Endothelial cell of umbilical vein (primary cell): ENCODE measurements around the gene CFAP46. TPM values are rescaled to one million over a fixed set of nuclear protein-coding genes. Genes with fewer than 3 reads are reported as not detected.

Experiments used
- BruUV-seq: library from RNA; stranded (reverse); fragments of 400-500 nt; replicated peaks from 2 replicates; lab custom pipeline; 2021; lab: Mats Ljungman, UMichigan
- CTCF ChIA-PET: fragments of 300-600, 350-600 bp; sonication (Branson Sonifier 250); formaldehyde crosslinking; loops from one replicate; lab custom pipeline; 2021; ENCODE audit warnings: antibody characterized with exemption, inconsistent platforms; lab: Charles Lee
- POLR2A ChIA-PET: fragments of 300-600, 350-600 bp; sonication (Branson Sonifier 250); formaldehyde crosslinking; loops from one replicate; lab custom pipeline; 2021; ENCODE audit warnings: antibody characterized with exemption, inconsistent platforms; lab: Charles Lee
- DNase-seq: peaks from one replicate; pipeline ENCODE4 v3.0.0-alpha.2; 2011; ENCODE audit warnings: low read depth, low spot score
- FAIRE-seq: peaks from 2 replicates; lab custom pipeline; 2011; peaks lifted over from hg19 to GRCh38; lab: Jason Lieb, UNC
- H2AFZ ChIP-seq: 2 replicates; pipeline ENCODE4 v1.6.0; 2012; ENCODE audit warnings: low read depth, low read length, control low read depth, inconsistent platforms
- H3K27ac ChIP-seq: 2 replicates; pipeline ENCODE4 v1.5.1; 2011; ENCODE audit warnings: low read depth, mild to moderate bottlenecking, control low read depth, low read length, moderate library complexity; ENCODE audit not compliant: insufficient read depth
- H3K27me3 ChIP-seq, 2 experiments: 2 replicates each; pipeline versions ENCODE4 v1.6.0 to v1.6.1; 2011; ENCODE audit warnings: low read length in 2 of 2, mixed read lengths in 1 of 2; ENCODE audit not compliant: control insufficient read depth in 2 of 2, insufficient read depth in 2 of 2
- H3K36me3 ChIP-seq, 2 experiments: 2 replicates in 1 of 2; 3 replicates in 1 of 2; pipeline ENCODE4 v1.5.1; 2011; ENCODE audit warnings: low read length in 2 of 2, mild to moderate bottlenecking in 1 of 2, moderate library complexity in 1 of 2; ENCODE audit not compliant: control insufficient read depth in 2 of 2, insufficient read depth in 2 of 2; ENCODE audit errors: extremely low read depth in 1 of 2
- H3K4me1 ChIP-seq: 3 replicates; pipeline ENCODE4 v1.5.1; 2011; ENCODE audit warnings: mild to moderate bottlenecking, low read length; ENCODE audit not compliant: control insufficient read depth, insufficient read depth; ENCODE audit errors: extremely low read depth
- H3K4me2 ChIP-seq: 2 replicates; pipeline ENCODE4 v1.6.1; 2011; ENCODE audit warnings: low read length, control low read depth, mixed read lengths; ENCODE audit not compliant: insufficient read depth
- H3K4me3 ChIP-seq, 3 experiments: fragments of 200-600 bp in 1 of 3; sonication (generic), shearing (Covaris generic) in 1 of 3; replicated peaks in 1 of 3; 2 replicates each; pipeline ENCODE4 v1.5.1; 2011 to 2016; ENCODE audit warnings: control low read depth in 3 of 3, low read length in 3 of 3, mild to moderate bottlenecking in 2 of 3, inconsistent platforms in 1 of 3, low read depth in 1 of 3, moderate library complexity in 1 of 3; ENCODE audit not compliant: insufficient read depth in 1 of 3
- H3K79me2 ChIP-seq: 2 replicates; pipeline ENCODE4 v1.6.0; 2012; ENCODE audit warnings: low read length, inconsistent platforms; ENCODE audit not compliant: control insufficient read depth, insufficient read depth
- H3K9ac ChIP-seq: replicated peaks from 2 replicates; pipeline ENCODE3; 2011; ENCODE audit warnings: low read length, control low read depth; ENCODE audit not compliant: insufficient read depth; ENCODE audit errors: extremely low read depth
- H3K9me1 ChIP-seq: replicated peaks from 3 replicates; pipeline ENCODE4 v1.6.0; 2011; ENCODE audit warnings: mild to moderate bottlenecking, low read length; ENCODE audit not compliant: control insufficient read depth, insufficient read depth; ENCODE audit errors: extremely low read depth
- H3K9me3 ChIP-seq: replicated peaks from 2 replicates; pipeline ENCODE4 v1.5.1; 2012; ENCODE audit warnings: low read length, inconsistent platforms; ENCODE audit not compliant: control insufficient read depth, insufficient read depth
- H4K20me1 ChIP-seq: replicated peaks from 2 replicates; pipeline ENCODE3; 2011; ENCODE audit warnings: mild to moderate bottlenecking, low read length; ENCODE audit not compliant: control insufficient read depth, insufficient read depth; ENCODE audit errors: extremely low read depth
- EZH2 ChIP-seq: IDR thresholded peaks from 2 replicates; pipeline ENCODE4 v1.6.1; 2012; ENCODE audit warnings: borderline replicate concordance, low read depth, mild to moderate bottlenecking, moderate library complexity, low read length, inconsistent platforms; ENCODE audit not compliant: severe bottlenecking
- POLR2A ChIP-seq: IDR thresholded peaks from 2 replicates; pipeline ENCODE4 v1.6.1; 2012; ENCODE audit warnings: low read depth, mild to moderate bottlenecking, control low read depth, low read length
- POLR2AphosphoS5 ChIP-seq: IDR thresholded peaks from 2 replicates; pipeline ENCODE4 v1.6.1; 2012; ENCODE audit warnings: low read depth, mild to moderate bottlenecking, control low read depth, low read length, moderate library complexity; ENCODE audit not compliant: insufficient read depth
- dilution Hi-C: fragments of 300-500 bp; cut with MboI; formaldehyde crosslinking; loops from one replicate; pipeline ENCODE4 v1.15.0; 2019; ENCODE audit warnings: low sequenced_read_pairs; ENCODE audit not compliant: extremely low pct_ligation_motif_present
- intact Hi-C: fragments of 100-400 bp; cut with micrococcal nuclease; formaldehyde crosslinking; loops from one replicate; pipeline ENCODE4 v1.10.0; 2022
- polyA plus RNA-seq, 4 experiments: library from polyadenylated mRNA; depleted of rRNA in 3 of 4; stranded (reverse) in 3 of 4; unstranded in 1 of 4; fragments of >200 nt; gene quantifications; 2 replicates each; pipeline versions ENCODE4 v1.2.1 to v1.2.3, GENCODE V29; 2011 to 2012; ENCODE audit warnings: missing spikeins in 1 of 4
- total RNA-seq: library from RNA; stranded (reverse); gene quantifications from 2 replicates; pipeline ENCODE4 v1.2.3, GENCODE V29; 2021

The CFAP46 gene
- total and polyA plus RNA-seq, 2 donors (not counting 3 experiments of a cell fraction or from before 2014, with no cell fraction given): 0.75 to 0.98 TPM

DNA sequence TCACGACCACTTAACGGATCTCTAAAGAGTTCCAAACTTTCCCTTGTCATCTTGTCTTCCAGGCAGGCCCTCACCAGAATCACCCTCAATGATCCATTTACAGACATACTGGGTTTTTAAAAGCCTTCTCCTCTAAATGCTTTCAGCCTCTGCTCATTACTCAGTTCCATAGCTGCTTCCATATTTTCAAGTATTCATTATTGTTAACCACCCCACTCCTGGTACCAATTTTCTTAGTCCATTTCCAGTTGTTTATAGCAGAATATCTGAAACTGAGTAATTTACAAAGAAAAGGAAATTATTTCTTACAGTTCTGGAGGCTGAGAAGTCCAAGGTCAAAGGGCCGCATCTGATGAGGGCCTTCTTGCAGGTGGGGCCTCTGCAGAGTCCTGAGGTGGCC, 100.0 kb downstream of the CFAP46 start:
- Histone ChIP-seq H3K27me3 (no peaks in the 10 kb centered on the region), H3K4me1 (no peaks in the 10 kb centered on the region), H3K79me2 (no peaks in the 10 kb centered on the region), H3K9ac (no peak overlapping the region), H3K4me3 (no peak overlapping the region), H3K9me3 (no peaks in the 10 kb centered on the region), H2AFZ (no peak overlapping the region), H3K4me2 (no peak overlapping the region), H3K36me3 (no peaks in the 10 kb centered on the region), H4K20me1 (no peaks in the 10 kb centered on the region), H3K27ac (no peak overlapping the region), H3K9me1 (no peaks in the 10 kb centered on the region)
- intact Hi-C loops: no loop called here
- dilution Hi-C loops: no loop called here
- ChIA-PET POLR2A (no interaction called here), CTCF (no interaction called here)
- DNase-seq (no peak), FAIRE-seq (no peak)
- BruUV-seq: no TSS peak
- TF ChIP-seq POLR2AphosphoS5: no peak

DNA sequence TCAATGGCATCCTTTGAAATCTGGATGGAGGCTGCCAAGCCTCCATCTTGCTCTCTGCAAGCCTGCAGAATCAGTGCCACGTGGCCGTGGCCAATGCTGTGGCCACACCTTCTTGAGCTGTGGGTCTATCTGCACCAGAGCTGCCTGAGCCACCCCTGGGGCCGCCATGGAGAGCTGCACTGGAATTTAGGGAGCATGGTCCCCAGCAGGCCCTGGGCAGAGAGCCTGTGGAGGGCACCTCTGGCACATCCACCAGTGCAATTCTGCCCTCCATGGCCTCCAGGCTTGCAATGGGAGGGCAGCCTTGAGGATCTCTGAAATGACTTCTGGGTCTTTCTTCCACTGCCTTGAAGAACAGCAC, 100.8 kb downstream of the CFAP46 start:
- Histone ChIP-seq H3K9ac (no peak overlapping the region), H3K27ac (no peak overlapping the region), H3K36me3 (no peaks in the 10 kb centered on the region), H3K79me2 (no peaks in the 10 kb centered on the region), H3K4me2 (no peak overlapping the region), H3K4me3 (no peak overlapping the region), H3K4me1 (no peaks in the 10 kb centered on the region), H2AFZ (no peak overlapping the region), H3K27me3 (no peaks in the 10 kb centered on the region), H4K20me1 (no peaks in the 10 kb centered on the region), H3K9me3 (no peaks in the 10 kb centered on the region), H3K9me1 (no peaks in the 10 kb centered on the region)
- FAIRE-seq (no peak), DNase-seq (no peak)
- dilution Hi-C loops: no loop called here
- ChIA-PET CTCF (no interaction called here), POLR2A (no interaction called here)
- no TSS peak for BruUV-seq
- TF ChIP-seq EZH2: no peak
- no peak for TF ChIP-seq POLR2A
- TF ChIP-seq POLR2AphosphoS5: no peak
- intact Hi-C loops: no loop called here
